ENCODE measurements around the gene UNC5A. TPM values are rescaled to one million over a fixed set of nuclear protein-coding genes. Genes with fewer than 3 reads are reported as not detected.

Gene UNC5A
- total and polyA plus RNA-seq, 2 of the 8 experiments (the other 6 are each of a cell fraction or from before 2014, with no cell fraction given): 4.0 to 7.6 TPM

- no peak overlapping the region for H3K9ac ChIP-seq (replicated peaks in 1 of 4; ENCODE audit: extremely low read depth in 1 of 4, low read depth in 3 of 4, low read length in 3 of 4)
- no peak overlapping the region for H3K4me2 ChIP-seq (ENCODE audit: insufficient read depth in 1 of 2, low read depth in 2 of 2, low read length in 2 of 2)
- H3K56ac ChIP-seq (replicated peaks; ENCODE audit: insufficient read length, low read depth, low read length): no peak overlapping the region
- no peaks in the 10 kb centered on the region for H3K27me3 ChIP-seq (replicated peaks in 1 of 4; ENCODE audit: control insufficient read depth in 3 of 4, extremely low read depth in 1 of 4, insufficient read depth in 3 of 4, low read length in 3 of 4)
- H3K14ac ChIP-seq (ENCODE audit: insufficient read length): no peak overlapping the region
- no peak overlapping the region for H2BK20ac ChIP-seq (ENCODE audit: low read length)
- no peak for FAIRE-seq
- DNase-seq (ENCODE audit: low read depth in 1 of 2, low spot score in 2 of 2): no peak
- H3K79me2 ChIP-seq (ENCODE audit: control insufficient read depth in 1 of 2, insufficient read depth in 2 of 2, low read length in 2 of 2): no peaks in the 10 kb centered on the region
- no peak overlapping the region for H4K91ac ChIP-seq (replicated peaks; ENCODE audit: insufficient read length, low read length)
- no peak overlapping the region for H3K18ac ChIP-seq (ENCODE audit: extremely low read depth, low read length)
- H3K23ac ChIP-seq (ENCODE audit: insufficient read length): no peak overlapping the region
- TF ChIP-seq EP300 (IDR thresholded peaks at IDR 0.05; ENCODE audit: borderline replicate concordance in 1 of 2, low read depth in 2 of 2, low read length in 2 of 2): no peak
- TF ChIP-seq SIN3A (conservative IDR thresholded peaks at IDR 0.05 in 1 of 2, IDR thresholded peaks at IDR 0.05 in 1 of 2; ENCODE audit: low read depth in 1 of 2, low read length in 2 of 2): no peak
- no peak for TF ChIP-seq SP1 (IDR thresholded peaks at IDR 0.05; ENCODE audit: low read depth, low read length)
- TF ChIP-seq TEAD4 (IDR thresholded peaks at IDR 0.05; ENCODE audit: low read depth, low read length): no peak
- TF ChIP-seq BRCA1 (IDR thresholded peaks at IDR 0.05; ENCODE audit: low read depth, low read length): no peak
- TF ChIP-seq POLR2A (IDR thresholded peaks at IDR 0.05; ENCODE audit: control extremely low read depth in 1 of 2, low read depth in 2 of 2, low read length in 2 of 2): peak in 1 of 2 experiments; percentile 17; a peak in 1 of 3 replicates
- peaks cover 0 to 6% (median 3%) of the 10 kb centered on the region in 4 experiments; a peak in 5 of 7 replicates for H3K4me1 ChIP-seq (replicated peaks in 1 of 4; ENCODE audit: control insufficient read depth in 3 of 4, insufficient read depth in 4 of 4, low read length in 3 of 4)
- H2BK12ac ChIP-seq (ENCODE audit: low read depth, low read length): no peak overlapping the region
- 97% methylated on average over 5 of the region's 5 CpGs; no CpG with 5 or more reads in 1 of the 2 experiments for WGBS, 2 experiments (ENCODE audit: extremely low coverage in 1 of 2, insufficient coverage in 1 of 2, insufficient read length in 1 of 2, insufficient replicate concordance in 2 of 2, low coverage in 1 of 2, low lambda C conversion rate in 2 of 2, missing lambda C conversion rate in 1 of 2)
- POLR2A ChIA-PET (ENCODE audit: partially characterized antibody): interaction anchor here (1.0 kb wide), 1 partner anchor 10 kb away, joined by 3 read pairs; no protein-coding TSS in a partner anchor
- H2AK5ac ChIP-seq (ENCODE audit: low read depth, low read length): no peak overlapping the region
- H3K23me2 ChIP-seq (ENCODE audit: low read depth, low read length): no peaks in the 10 kb centered on the region
- H2BK120ac ChIP-seq (replicated peaks; ENCODE audit: low read depth, low read length): no peak overlapping the region
- no peak overlapping the region for H3K4me3 ChIP-seq (ENCODE audit: extremely low read depth in 1 of 4, insufficient read depth in 2 of 4, low read depth in 3 of 4, low read length in 4 of 4)
- CTCF ChIA-PET (ENCODE audit: partially characterized antibody): interaction anchor here (0.6 to 2.6 kb wide), 12 partner anchors 8 to 245 kb away, joined by 3 to 14 read pairs (median 3); no protein-coding TSS in a partner anchor
- peaks cover 15 to 49% (median 43%) of the 10 kb centered on the region in 4 experiments; a peak in 7 of 8 replicates for H3K36me3 ChIP-seq (ENCODE audit: control insufficient read depth in 2 of 4, insufficient read depth in 4 of 4, low read length in 3 of 4)
- no peak overlapping the region for H4K8ac ChIP-seq (ENCODE audit: extremely low read depth, insufficient read depth, low read length)
- no peaks in the 10 kb centered on the region for H4K20me1 ChIP-seq (replicated peaks in 1 of 2; ENCODE audit: control insufficient read depth in 1 of 2, insufficient read depth in 2 of 2, low read length in 2 of 2)
- no peak overlapping the region for H3K27ac ChIP-seq (ENCODE audit: low read depth, low read length)
- H3K9me3 ChIP-seq (ENCODE audit: insufficient read depth in 2 of 2, low read depth in 1 of 2, low read length in 1 of 2): no peaks in the 10 kb centered on the region
- no peak overlapping the region for H4K5ac ChIP-seq (ENCODE audit: insufficient read length, low read depth, low read length)
- no peak overlapping the region for H2AFZ ChIP-seq (ENCODE audit: low read length)
- no peak overlapping the region for H3K4ac ChIP-seq (replicated peaks; ENCODE audit: insufficient read length, low read depth, low read length)
- H2BK5ac ChIP-seq (ENCODE audit: low read depth, low read length): no peak overlapping the region
- no peak overlapping the region for H2BK15ac ChIP-seq (ENCODE audit: low read length)
- H3K79me1 ChIP-seq (ENCODE audit: low read depth, low read length): no peaks in the 10 kb centered on the region
Observed at GRCh38 chr5:176902911-176903664, 92.7 kb downstream of the UNC5A start.

Data from H1 (cell line).